ENCODE results near the gene MAMDC4.

Gene MAMDC4

DNA sequence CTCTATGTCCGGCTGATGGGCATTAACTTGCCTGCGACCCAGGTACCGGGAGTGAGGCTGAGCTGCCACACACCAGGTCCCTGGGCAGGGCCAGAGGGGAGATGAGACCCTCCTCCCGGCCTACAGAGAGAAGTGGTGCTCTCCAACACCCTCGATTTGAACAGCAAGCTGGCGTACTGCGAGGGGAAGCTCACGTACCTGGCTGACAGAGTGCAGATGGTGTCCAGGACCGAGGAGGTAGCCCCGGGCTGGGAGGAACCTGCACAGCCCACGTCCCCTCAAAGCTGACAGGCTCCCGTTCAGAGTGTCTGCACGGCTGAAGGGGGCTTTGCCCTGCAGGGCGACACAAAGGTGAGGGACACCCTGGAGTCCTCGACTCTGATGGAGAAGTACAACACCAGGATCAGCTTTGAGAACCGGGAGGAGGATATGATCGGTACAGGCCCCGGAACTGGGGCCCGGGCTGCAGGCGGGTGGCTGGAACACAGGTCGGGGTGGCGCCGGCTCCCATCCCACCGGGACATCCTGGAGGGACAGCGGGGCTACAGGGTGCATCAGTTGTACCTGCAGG, 45.4 kb upstream of the MAMDC4 start:
- DNase-seq (ENCODE audit: low read depth) = no peak
- TF ChIP-seq, protein P1, sequence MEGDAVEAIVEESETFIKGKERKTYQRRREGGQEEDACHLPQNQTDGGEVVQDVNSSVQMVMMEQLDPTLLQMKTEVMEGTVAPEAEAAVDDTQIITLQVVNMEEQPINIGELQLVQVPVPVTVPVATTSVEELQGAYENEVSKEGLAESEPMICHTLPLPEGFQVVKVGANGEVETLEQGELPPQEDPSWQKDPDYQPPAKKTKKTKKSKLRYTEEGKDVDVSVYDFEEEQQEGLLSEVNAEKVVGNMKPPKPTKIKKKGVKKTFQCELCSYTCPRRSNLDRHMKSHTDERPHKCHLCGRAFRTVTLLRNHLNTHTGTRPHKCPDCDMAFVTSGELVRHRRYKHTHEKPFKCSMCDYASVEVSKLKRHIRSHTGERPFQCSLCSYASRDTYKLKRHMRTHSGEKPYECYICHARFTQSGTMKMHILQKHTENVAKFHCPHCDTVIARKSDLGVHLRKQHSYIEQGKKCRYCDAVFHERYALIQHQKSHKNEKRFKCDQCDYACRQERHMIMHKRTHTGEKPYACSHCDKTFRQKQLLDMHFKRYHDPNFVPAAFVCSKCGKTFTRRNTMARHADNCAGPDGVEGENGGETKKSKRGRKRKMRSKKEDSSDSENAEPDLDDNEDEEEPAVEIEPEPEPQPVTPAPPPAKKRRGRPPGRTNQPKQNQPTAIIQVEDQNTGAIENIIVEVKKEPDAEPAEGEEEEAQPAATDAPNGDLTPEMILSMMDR (conservative IDR thresholded peaks at IDR 0.05; ENCODE audit: low read depth, low read length) = no peak
- H3K4me3 ChIP-seq (ENCODE audit: low read length) = peak overlapping the region; percentile 64

DNA sequence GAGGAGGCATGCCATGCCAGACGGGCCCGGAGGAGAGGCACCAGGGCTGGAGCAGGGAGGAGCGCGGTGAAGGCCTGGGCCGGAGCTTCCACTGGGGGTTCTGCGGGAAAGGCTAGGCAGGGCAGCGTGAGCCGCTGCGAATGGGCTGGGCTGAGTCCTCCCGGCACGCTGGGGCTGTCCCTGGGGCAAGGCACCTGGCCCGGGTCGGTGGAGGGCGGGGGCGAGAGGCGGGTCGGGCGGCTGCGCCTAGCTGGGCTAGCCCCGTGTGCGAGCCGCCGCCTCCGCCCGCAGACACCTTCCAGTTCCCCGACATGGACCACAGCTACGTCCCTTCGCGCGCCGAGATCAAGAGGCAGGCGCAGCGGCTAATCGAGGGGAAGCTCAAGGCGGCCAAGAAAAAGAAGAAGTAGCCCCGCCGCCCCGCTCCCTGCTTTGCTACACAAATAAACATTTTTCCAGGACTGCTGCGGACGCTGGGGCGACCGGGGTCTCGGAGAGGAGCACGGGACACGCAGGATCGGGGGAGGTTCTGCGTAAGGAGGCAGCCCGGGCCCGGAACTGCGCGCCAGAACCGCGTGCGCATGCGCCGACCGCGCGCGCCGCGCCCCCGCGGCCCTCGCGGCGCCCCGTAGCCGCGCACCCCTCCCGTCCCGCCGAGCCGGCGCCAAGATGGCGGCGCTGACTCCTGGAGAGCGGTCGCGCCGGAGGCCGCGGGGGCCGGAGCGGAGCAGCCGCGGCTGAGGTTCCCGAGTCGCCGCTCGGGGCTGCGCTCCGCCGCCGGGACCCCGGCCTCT, 44.7 kb upstream of the MAMDC4 start, which contains the start of gene RABL6:
TSS of gene RABL6 (plus strand) at position 668 of the 794 bp plus-strand sequence. CDS start 249 bp downstream, outside the sequence.
- no peak for DNase-seq (ENCODE audit: low read depth)
- peak within 1 kb of the TSS; percentile 80 for H3K4me3 ChIP-seq (ENCODE audit: low read length)
- TF ChIP-seq, protein P1 (conservative IDR thresholded peaks at IDR 0.05; ENCODE audit: low read depth, low read length) = no peak

DNA sequence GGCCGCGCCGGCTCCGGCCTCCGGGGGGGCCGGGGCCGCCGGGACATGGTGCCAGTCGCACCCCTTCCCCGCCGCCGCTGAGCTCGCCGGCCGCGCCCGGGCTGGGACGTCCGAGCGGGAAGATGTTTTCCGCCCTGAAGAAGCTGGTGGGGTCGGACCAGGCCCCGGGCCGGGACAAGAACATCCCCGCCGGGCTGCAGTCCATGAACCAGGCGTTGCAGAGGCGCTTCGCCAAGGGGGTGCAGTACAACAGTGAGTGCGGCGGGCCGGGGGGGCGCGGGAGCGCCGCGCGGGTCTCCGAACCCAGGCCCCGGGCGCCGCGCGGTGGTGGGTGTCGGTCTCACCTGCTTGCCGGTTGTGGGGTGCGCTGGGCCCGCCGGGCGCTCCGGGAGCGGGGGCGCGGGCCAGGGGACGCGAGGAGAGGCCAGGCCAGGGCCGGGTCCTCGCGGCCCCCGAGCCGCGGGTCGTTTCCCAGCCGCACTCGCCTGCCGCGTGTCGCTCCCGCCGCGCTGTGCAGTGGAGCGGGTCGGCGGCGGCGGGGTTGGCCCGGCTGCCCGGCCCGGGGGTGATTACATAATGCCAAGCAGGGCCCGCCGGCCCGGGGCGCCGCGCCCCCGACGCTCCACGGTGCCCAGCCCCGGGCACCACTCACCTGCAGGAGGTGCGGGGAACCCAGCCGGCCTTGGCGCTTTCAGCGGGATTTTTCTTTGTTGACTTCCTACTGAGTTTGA, 43.9 kb upstream of the MAMDC4 start:
- TF ChIP-seq, protein P1 (conservative IDR thresholded peaks at IDR 0.05; ENCODE audit: low read depth, low read length) = no peak
- no peak for DNase-seq (ENCODE audit: low read depth)
- H3K4me3 ChIP-seq (ENCODE audit: low read length) = peak overlapping the region; percentile 80

DNA sequence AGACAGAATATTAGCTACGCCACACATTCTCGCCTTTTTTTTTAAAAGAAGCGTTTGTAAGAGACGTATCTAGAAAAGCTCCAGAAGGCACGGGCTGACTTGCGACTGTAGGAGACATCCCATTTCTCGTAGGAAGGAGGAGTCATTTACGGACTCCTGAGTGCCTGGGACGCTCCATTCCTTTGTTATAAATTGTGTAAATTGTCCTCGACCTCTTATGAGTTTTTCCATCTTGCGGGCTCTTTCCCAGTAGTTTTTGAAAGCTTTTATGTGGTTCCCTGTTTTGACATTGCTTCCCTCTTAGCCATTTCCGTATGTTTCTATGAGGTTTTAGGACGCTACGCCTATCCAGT, 43.4 kb upstream of the MAMDC4 start:
- H3K4me3 ChIP-seq (ENCODE audit: low read length) = peak overlapping the region; percentile 80
- DNase-seq (ENCODE audit: low read depth) = no peak
- TF ChIP-seq, protein P1 (conservative IDR thresholded peaks at IDR 0.05; ENCODE audit: low read depth, low read length) = no peak

DNA sequence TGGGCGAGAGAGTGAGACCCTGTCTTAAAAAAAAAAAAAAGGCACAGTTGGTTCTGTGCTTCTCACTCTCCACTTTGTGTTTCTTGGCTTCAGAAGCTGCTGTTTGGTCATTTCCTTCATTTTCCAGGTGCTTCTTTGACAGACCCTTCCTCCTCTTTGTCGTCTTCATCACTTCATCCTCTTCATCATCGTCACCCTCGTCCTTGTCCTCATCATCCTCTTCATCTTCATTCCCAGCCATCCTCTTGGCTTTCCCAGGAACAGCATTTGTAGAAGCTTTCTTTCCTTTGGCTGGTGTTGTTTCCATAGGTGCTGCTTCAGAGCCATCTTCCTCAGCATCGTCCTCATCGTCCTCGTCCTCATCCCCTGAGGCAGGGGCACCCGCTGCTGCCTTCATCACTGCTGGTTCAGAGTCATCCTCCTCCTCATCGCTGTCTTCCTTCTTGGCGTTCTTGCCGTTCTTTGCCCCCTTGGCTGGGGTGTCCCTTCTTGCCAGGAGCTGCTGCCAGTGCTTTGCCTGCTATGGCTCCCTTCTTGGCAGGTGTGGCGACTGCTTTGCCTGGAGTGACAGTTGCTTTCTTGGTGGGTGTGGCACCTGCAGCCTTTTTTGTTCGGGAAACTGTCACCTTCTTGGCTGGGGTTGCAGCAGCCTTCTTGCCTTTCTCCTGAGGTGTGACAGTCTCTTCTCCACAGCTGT, 37.3 kb upstream of the MAMDC4 start:
- no peak overlapping the region for H3K4me3 ChIP-seq (ENCODE audit: low read length)
- DNase-seq (ENCODE audit: low read depth) = no peak
- TF ChIP-seq, protein P1 (conservative IDR thresholded peaks at IDR 0.05; ENCODE audit: low read depth, low read length) = no peak

DNA sequence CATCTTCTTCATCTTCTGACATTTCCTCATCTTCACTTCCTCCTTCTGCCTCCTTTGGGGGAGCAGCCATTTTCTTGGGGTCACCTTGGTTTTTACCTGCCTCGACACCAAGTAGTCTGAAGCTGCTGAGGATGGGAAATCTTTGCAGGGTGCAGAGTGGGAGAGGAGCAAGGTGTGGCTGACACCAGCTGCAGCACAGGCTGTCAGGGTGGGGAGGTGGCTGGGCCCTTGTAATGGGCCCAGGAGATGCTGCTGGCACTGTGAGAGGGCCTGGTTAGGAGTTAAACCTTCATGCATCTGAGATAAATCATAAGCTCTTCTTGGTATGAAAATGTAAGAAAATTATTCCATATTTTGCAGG, 36.7 kb upstream of the MAMDC4 start:
- TF ChIP-seq, protein P1 (conservative IDR thresholded peaks at IDR 0.05; ENCODE audit: low read depth, low read length) = no peak
- DNase-seq (ENCODE audit: low read depth) = no peak
- no peak overlapping the region for H3K4me3 ChIP-seq (ENCODE audit: low read length)

All from retinal pigment epithelial cell (primary cell).